HEK293 (cell line): ENCODE data around the gene FKRP.

Experiments used
- CTCF ChIA-PET: fragments of 350-600 bp; formaldehyde crosslinking; extraction: SDS; loops from one replicate; lab custom pipeline; 2021; ENCODE audit warnings: antibody characterized with exemption; lab: Yijun Ruan, JAX
- POLR2A ChIA-PET: fragments of 300-600 bp; formaldehyde crosslinking; extraction: SDS; loops from one replicate; lab custom pipeline; 2020; ENCODE audit warnings: antibody characterized with exemption, inconsistent platforms; lab: Yijun Ruan, JAX
- H3K27ac ChIP-seq: fragments of 200-500 bp; sonication (Bioruptor generic); 2 replicates; pipeline ENCODE4 v1.5.1; 2014; ENCODE audit warnings: low read depth, low read length, control low read depth, inconsistent platforms; ENCODE audit errors: extremely low read depth
- H3K36me3 ChIP-seq, 2 experiments: fragments of 200-500 bp in 1 of 2; sonication (Bioruptor generic) in 1 of 2; 1 replicate in 1 of 2; 2 replicates in 1 of 2; pipeline ENCODE4 v1.5.1; 2014 to 2017; ENCODE audit warnings: inconsistent platforms in 2 of 2, low read length in 2 of 2; ENCODE audit not compliant: control insufficient read depth in 2 of 2, insufficient read depth in 1 of 2
- H3K4me1 ChIP-seq: fragments of 200-500 bp; sonication (Bioruptor generic); 2 replicates; pipeline ENCODE4 v1.5.1; 2014; ENCODE audit warnings: mild to moderate bottlenecking, low read length, inconsistent platforms; ENCODE audit not compliant: control insufficient read depth, insufficient read depth
- H3K4me3 ChIP-seq: 2 replicates; pipeline ENCODE4 v1.5.1; 2011; ENCODE audit warnings: low read depth, mild to moderate bottlenecking, control low read depth, low read length, moderate library complexity
- H3K9me3 ChIP-seq: fragments of 200-500 bp; sonication (Bioruptor generic); 2 replicates; pipeline ENCODE4 v1.5.1; 2014; ENCODE audit warnings: low read depth, low read length, inconsistent platforms; ENCODE audit not compliant: control insufficient read depth, insufficient read depth
- BCL11A ChIP-seq: fragments of 450-650 bp; formaldehyde crosslinking; IDR thresholded peaks from 2 replicates; pipeline ENCODE4 v1.5.1; 2016; ENCODE audit warnings: low read depth, missing biosample characterization, missing genetic modification characterization
- EGR2 ChIP-seq: fragments of 450-650 bp; formaldehyde crosslinking; IDR thresholded peaks from 2 replicates; pipeline ENCODE4 v1.5.1; 2016; ENCODE audit warnings: low read depth, missing biosample characterization, missing genetic modification characterization
- GLIS2 ChIP-seq: fragments of 450-650 bp; formaldehyde crosslinking; IDR thresholded peaks from 2 replicates; pipeline ENCODE4 v1.5.1; 2016; ENCODE audit warnings: missing biosample characterization, missing genetic modification characterization
- HIC1 ChIP-seq: fragments of 450-650 bp; formaldehyde crosslinking; IDR thresholded peaks from 2 replicates; pipeline ENCODE4 v1.5.1; 2016; ENCODE audit warnings: missing biosample characterization, missing genetic modification characterization
- IKZF3 ChIP-seq: fragments of 450-650 bp; IDR thresholded peaks from 2 replicates; pipeline ENCODE4 v1.5.0; 2018; ENCODE audit warnings: missing biosample characterization, mild to moderate bottlenecking, missing genetic modification characterization, moderate library complexity
- INSM2 ChIP-seq: fragments of 450-650 bp; formaldehyde crosslinking; IDR thresholded peaks from 2 replicates; pipeline ENCODE4 v1.5.1; 2016; ENCODE audit warnings: missing biosample characterization, missing genetic modification characterization
- KLF10 ChIP-seq: fragments of 450-650 bp; IDR thresholded peaks from 2 replicates; pipeline ENCODE4 v1.5.1; 2018; ENCODE audit warnings: missing biosample characterization, mild to moderate bottlenecking, missing genetic modification characterization
- KLF16 ChIP-seq: fragments of 450-650 bp; formaldehyde crosslinking; IDR thresholded peaks from 2 replicates; pipeline ENCODE4 v1.5.1; 2017; ENCODE audit warnings: missing biosample characterization, missing genetic modification characterization
- YY1 ChIP-seq: fragments of 450-650 bp; formaldehyde crosslinking; IDR thresholded peaks from 2 replicates; pipeline ENCODE4 v1.5.1; 2018; ENCODE audit warnings: missing biosample characterization, missing genetic modification characterization
- ZBTB11 ChIP-seq: fragments of 450-650 bp; formaldehyde crosslinking; conservative IDR thresholded peaks from 2 replicates; pipeline ENCODE4 v1.5.1; 2016; ENCODE audit warnings: low read depth, missing biosample characterization, missing genetic modification characterization
- ZBTB26 ChIP-seq: fragments of 450-650 bp; formaldehyde crosslinking; optimal IDR thresholded peaks from 2 replicates; pipeline ENCODE3; 2016; ENCODE audit warnings: missing biosample characterization, mild to moderate bottlenecking, missing genetic modification characterization
- ZNF223 ChIP-seq: fragments of 450-650 bp; formaldehyde crosslinking; IDR thresholded peaks from 2 replicates; pipeline ENCODE4 v1.5.1; 2016; ENCODE audit warnings: missing biosample characterization, missing genetic modification characterization
- ZNF266 ChIP-seq: fragments of 450-650 bp; formaldehyde crosslinking; IDR thresholded peaks from 2 replicates; pipeline ENCODE4 v1.5.1; 2016; ENCODE audit warnings: missing biosample characterization, missing genetic modification characterization, low read depth
- ZNF366 ChIP-seq: fragments of 450-650 bp; formaldehyde crosslinking; conservative IDR thresholded peaks from 2 replicates; pipeline ENCODE4 v1.5.1; 2016; ENCODE audit warnings: missing biosample characterization, missing genetic modification characterization
- ZNF398 ChIP-seq: fragments of 450-650 bp; formaldehyde crosslinking; IDR thresholded peaks from 2 replicates; pipeline ENCODE4 v1.5.1; 2017; ENCODE audit warnings: missing biosample characterization, missing genetic modification characterization
- ZNF580 ChIP-seq: fragments of 450-650 bp; formaldehyde crosslinking; IDR thresholded peaks from 2 replicates; pipeline ENCODE4 v1.5.1; 2016; ENCODE audit warnings: missing biosample characterization, missing genetic modification characterization
- ZNF692 ChIP-seq: fragments of 450-650 bp; formaldehyde crosslinking; IDR thresholded peaks from 2 replicates; pipeline ENCODE4 v1.5.1; 2016; ENCODE audit warnings: missing biosample characterization, missing genetic modification characterization
- ZNF777 ChIP-seq: fragments of 450-650 bp; formaldehyde crosslinking; IDR thresholded peaks from 2 replicates; pipeline ENCODE4 v1.5.1; 2017; ENCODE audit warnings: missing biosample characterization, missing genetic modification characterization, borderline replicate concordance
- ZSCAN18 ChIP-seq: fragments of 450-650 bp; formaldehyde crosslinking; IDR thresholded peaks from 2 replicates; pipeline ENCODE4 v1.5.1; 2016; ENCODE audit warnings: missing biosample characterization, missing genetic modification characterization
- ZSCAN30 ChIP-seq: fragments of 450-650 bp; IDR thresholded peaks from 2 replicates; pipeline ENCODE4 v1.5.1; 2018; ENCODE audit warnings: missing biosample characterization, mild to moderate bottlenecking, missing genetic modification characterization, moderate library complexity

Gene FKRP

GRCh38 chr19:46787331-46788261 lies 41.7 kb downstream of the FKRP start:
- no peaks in the 10 kb centered on the region for H3K9me3 ChIP-seq
- POLR2A ChIA-PET, result interaction anchor here (0.7 to 3.7 kb wide), 31 partner anchors 9 to 469 kb away, joined by 3 to 50 read pairs (median 5); partner anchors contain the start of genes AP2S1, CALM3, CCDC9 and ZC3H4
- H3K4me3 ChIP-seq, result peak overlapping the region; percentile 57
- peaks cover 20% of the 10 kb centered on the region for H3K4me1 ChIP-seq
- CTCF ChIA-PET, result interaction anchor here (0.6 to 4.5 kb wide), 9 partner anchors 15 to 251 kb away, joined by 3 to 26 read pairs (median 4); no protein-coding TSS in a partner anchor
- H3K36me3 ChIP-seq, result peaks cover 21 to 34% of the 10 kb centered on the region in 2 experiments
- peak overlapping the region; percentile 96 for H3K27ac ChIP-seq
- TF ChIP-seq ZNF266 (0 out of 2 replicates have a peak, but pooled peaks have one; percentile 20), GLIS2 (tag by site-specific recombination) (peak; percentile 92), ZNF777 (tag by site-specific recombination) (no peak), KLF16 (tag by site-specific recombination) (peak; percentile 82), BCL11A (tag by site-specific recombination) (0 out of 2 replicates have a peak, but pooled peaks have one; percentile 20), ZNF580 (no peak), HIC1 (peak; percentile 58; the same call in 1 of the 2 replicates), ZBTB11 (tag by site-specific recombination) (peak; percentile 39; the same call in 1 of the 2 replicates), ZSCAN18 (tag by site-specific recombination) (no peak), ZSCAN30 (tag by site-specific recombination) (0 out of 2 replicates have a peak, but pooled peaks have one; percentile 59), KLF10 (peak; percentile 74), IKZF3 (tag by site-specific recombination) (peak; percentile 97), ZBTB26 (tag by site-specific recombination) (peak; percentile 56), ZNF366 (tag by site-specific recombination) (peak; percentile 91), ZNF692 (tag by site-specific recombination) (peak; percentile 56; the same call in 1 of the 2 replicates), ZNF398 (tag by site-specific recombination) (peak; percentile 73), YY1 (no peak), EGR2 (tag by site-specific recombination) (peak; percentile 73), INSM2 (tag by site-specific recombination) (0 out of 2 replicates have a peak, but pooled peaks have one; percentile 33), ZNF223 (0 out of 2 replicates have a peak, but pooled peaks have one; percentile 42)
